Daoy (cell line): ENCODE measurements around the gene KRTAP1-4. TPM values are rescaled to one million over a fixed set of nuclear protein-coding genes. Genes with fewer than 3 reads are reported as not detected.
"Not testable (repeated sequence)": the region's sequence is repeated elsewhere in the genome, so short reads cannot be mapped to it uniquely, and the experiment has no call there.

Experiments used
- DNase-seq: peaks from one replicate; pipeline ENCODE4 v3.0.0-alpha.2; 2015; ENCODE audit warnings: low read depth
- total RNA-seq: library from RNA; depleted of rRNA; stranded (reverse); fragments of >200 nt; shearing (Covaris generic); gene quantifications from 2 replicates; pipeline ENCODE4 v1.2.3, GENCODE V29; 2014; rRNA removed

KRTAP1-4 gene
- total RNA-seq, 1 experiment from 2014 or later: not detected

GRCh38 chr17:41004397-41004796, 25.6 kb downstream of the KRTAP1-4 start:
- DNase-seq: no peak

GRCh38 chr17:41003926-41004325, 26.1 kb downstream of the KRTAP1-4 start:
- no peak for DNase-seq

- no peak for DNase-seq
Observed at GRCh38 chr17:41002814-41003213, 27.2 kb downstream of the KRTAP1-4 start.

GRCh38 chr17:41001795-41002194, 28.2 kb downstream of the KRTAP1-4 start:
- DNase-seq: no peak

- DNase-seq: not testable (repeated sequence)
Observed at GRCh38 chr17:40999563-40999962, 30.4 kb downstream of the KRTAP1-4 start, which contains the start of gene KRTAP3-2. TSS of gene KRTAP3-2 (minus strand) at chr17:40999906. CDS start at chr17:40999853, 53 bp downstream.

- DNase-seq: no peak
Observed at GRCh38 chr17:40997361-40997760, 32.6 kb downstream of the KRTAP1-4 start.

- no peak for DNase-seq
Observed at GRCh38 chr17:40996829-40997228, 33.2 kb downstream of the KRTAP1-4 start.

- DNase-seq: no peak
Observed at GRCh38 chr17:40995116-40995515, 34.9 kb downstream of the KRTAP1-4 start.

- no peak for DNase-seq
Observed at GRCh38 chr17:40993839-40994238, 36.2 kb downstream of the KRTAP1-4 start, which contains the start of gene KRTAP3-3. TSS of gene KRTAP3-3 (minus strand) at chr17:40994164. CDS start at chr17:40994097, 67 bp downstream.

GRCh38 chr17:40993084-40993483, 36.9 kb downstream of the KRTAP1-4 start:
- no peak for DNase-seq

- no peak for DNase-seq
Observed at GRCh38 chr17:40992666-40993065, 37.3 kb downstream of the KRTAP1-4 start.

- DNase-seq: no peak
Observed at GRCh38 chr17:40986920-40987319, 43.1 kb downstream of the KRTAP1-4 start.

GRCh38 chr17:40984226-40984625, 45.8 kb downstream of the KRTAP1-4 start, which contains the start of gene KRT40:
TSS of gene KRT40 (minus strand) at chr17:40984326. CDS start at chr17:40984273, 53 bp downstream.
- DNase-seq: no peak

- no peak for DNase-seq
Observed at GRCh38 chr17:40981115-40981514, 48.9 kb downstream of the KRTAP1-4 start.

GRCh38 chr17:40980596-40980995, 49.4 kb downstream of the KRTAP1-4 start:
- DNase-seq: no peak

GRCh38 chr17:40980117-40980516, 49.9 kb downstream of the KRTAP1-4 start:
- DNase-seq: no peak

Other genes with a start within 250 kb of the KRTAP1-4 start
- gene KRT27, start 247.6 kb downstream of the KRTAP1-4 start, total RNA-seq: not detected in 2 replicates
- not detected in 2 replicates for gene KRT28, start 230.2 kb downstream of the KRTAP1-4 start, total RNA-seq
- gene KRT10, start 207.6 kb downstream of the KRTAP1-4 start, total RNA-seq: 54.7 and 56.8 TPM in 2 replicates
- not detected in 2 replicates for gene KRT12, start 163.0 kb downstream of the KRTAP1-4 start, total RNA-seq
- gene KRT20, start 145.0 kb downstream of the KRTAP1-4 start, total RNA-seq: not detected in 2 replicates
- gene KRT23, start 92.5 kb downstream of the KRTAP1-4 start, total RNA-seq: not detected in 2 replicates
- not detected in 2 replicates for gene KRT39, start 63.2 kb downstream of the KRTAP1-4 start, total RNA-seq
- not detected in 2 replicates for gene KRT40, start 45.9 kb downstream of the KRTAP1-4 start, total RNA-seq
- not detected in 2 replicates for gene KRTAP3-3, start 36.0 kb downstream of the KRTAP1-4 start, total RNA-seq
- gene KRTAP3-2, start 30.3 kb downstream of the KRTAP1-4 start, total RNA-seq: not detected in 2 replicates
- not detected in 2 replicates for gene KRTAP3-1, start 21.1 kb downstream of the KRTAP1-4 start, total RNA-seq
- not detected in 2 replicates for gene KRTAP1-5, start 3.0 kb downstream of the KRTAP1-4 start, total RNA-seq
- gene KRTAP1-3, start 4.7 kb upstream of the KRTAP1-4 start, total RNA-seq: not detected in 2 replicates
- 1.5 TPM in 1 of 2 replicates, not detected in the other for gene KRTAP1-1, start 11.3 kb upstream of the KRTAP1-4 start, total RNA-seq
- gene KRTAP2-1, start 17.1 kb upstream of the KRTAP1-4 start, total RNA-seq: not detected in 2 replicates
- gene KRTAP2-2, start 25.0 kb upstream of the KRTAP1-4 start, total RNA-seq: not detected in 2 replicates
- gene KRTAP2-3, start 29.9 kb upstream of the KRTAP1-4 start, total RNA-seq: not detected in 2 replicates
- not detected in 2 replicates for gene KRTAP2-4, start 35.7 kb upstream of the KRTAP1-4 start, total RNA-seq
- not detected in 2 replicates for gene KRTAP4-7, start 54.0 kb upstream of the KRTAP1-4 start, total RNA-seq
- gene KRTAP4-8, start 67.9 kb upstream of the KRTAP1-4 start, total RNA-seq: not detected in 2 replicates
- not detected in 2 replicates for gene KRTAP4-16, start 72.0 kb upstream of the KRTAP1-4 start, total RNA-seq
- not detected in 2 replicates for gene KRTAP4-9, start 75.2 kb upstream of the KRTAP1-4 start, total RNA-seq
- not detected in 2 replicates for gene KRTAP4-11, start 88.2 kb upstream of the KRTAP1-4 start, total RNA-seq
- gene KRTAP4-12, start 94.0 kb upstream of the KRTAP1-4 start, total RNA-seq: not detected in 2 replicates
- not detected in 2 replicates for gene KRTAP4-6, start 110.3 kb upstream of the KRTAP1-4 start, total RNA-seq
- not detected in 2 replicates for gene KRTAP4-5, start 119.6 kb upstream of the KRTAP1-4 start, total RNA-seq
- not detected in 2 replicates for gene KRTAP4-4, start 130.6 kb upstream of the KRTAP1-4 start, total RNA-seq
- gene KRTAP4-3, start 138.0 kb upstream of the KRTAP1-4 start, total RNA-seq: not detected in 2 replicates
- gene KRTAP4-2, start 148.0 kb upstream of the KRTAP1-4 start, total RNA-seq: not detected in 2 replicates
- not detected in 2 replicates for gene KRTAP4-1, start 154.7 kb upstream of the KRTAP1-4 start, total RNA-seq
- gene KRTAP9-1, start 159.7 kb upstream of the KRTAP1-4 start, total RNA-seq: not detected in 2 replicates
- not detected in 2 replicates for gene KRTAP9-2, start 196.5 kb upstream of the KRTAP1-4 start, total RNA-seq
- not detected in 2 replicates for gene KRTAP9-3, start 202.3 kb upstream of the KRTAP1-4 start, total RNA-seq
- gene KRTAP9-8, start 207.8 kb upstream of the KRTAP1-4 start, total RNA-seq: not detected in 2 replicates
- not detected in 2 replicates for gene KRTAP9-4, start 219.5 kb upstream of the KRTAP1-4 start, total RNA-seq
- gene KRTAP9-9, start 225.2 kb upstream of the KRTAP1-4 start, total RNA-seq: not detected in 2 replicates
- not detected in 2 replicates for gene KRTAP9-6, start 235.2 kb upstream of the KRTAP1-4 start, total RNA-seq
- gene KRTAP9-7, start 245.5 kb upstream of the KRTAP1-4 start, total RNA-seq: not detected in 2 replicates